GM12864 (cell line): Measurements from ENCODE around the gene SPATA6L.

Experiments
- DNase-seq: peaks from one replicate; pipeline ENCODE4 v3.0.0-alpha.2; 2011; ENCODE audit warnings: low read depth
- H3K4me3 ChIP-seq: 2 replicates; pipeline ENCODE4 v1.5.1; 2011; ENCODE audit warnings: mild to moderate bottlenecking, low read depth, low read length, control low read depth
- TF ChIP-seq, protein P1 (sequence below): IDR thresholded peaks from 2 replicates; pipeline ENCODE4 v1.5.1; 2011; ENCODE audit warnings: low read depth, mild to moderate bottlenecking, moderate library complexity, low read length, control low read depth, inconsistent platforms; ENCODE audit errors: missing control alignments

SPATA6L gene

DNA sequence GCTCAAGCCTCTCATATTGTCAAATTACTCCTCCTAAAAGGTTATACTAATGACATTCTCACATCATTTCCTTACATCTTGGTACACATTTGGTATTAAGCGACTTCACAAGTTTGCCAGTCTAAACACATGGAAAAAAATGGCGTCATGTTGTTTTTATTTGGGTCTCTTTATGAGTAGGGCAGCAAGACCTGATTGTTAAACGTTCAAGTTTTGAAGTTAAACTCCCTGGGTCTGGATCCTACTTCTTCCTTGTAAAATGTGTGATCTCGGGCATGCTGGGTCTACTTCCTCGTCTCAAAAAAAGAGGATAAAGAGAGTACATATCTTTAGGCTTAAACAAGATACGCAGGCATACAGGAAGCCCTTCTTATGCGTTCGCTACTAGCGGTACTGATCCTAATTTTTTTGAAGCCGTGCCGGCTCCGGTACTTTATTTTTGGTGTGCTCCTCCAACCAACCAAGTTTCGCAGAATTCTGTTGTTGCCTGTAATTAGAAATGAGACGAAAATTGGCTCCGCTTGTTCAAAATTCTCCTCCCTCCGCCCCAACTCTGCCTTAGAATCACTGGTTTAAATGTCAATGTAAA is 12.5 kb upstream of the SPATA6L start:
- no peak for DNase-seq
- H3K4me3 ChIP-seq, result peak overlapping the region; percentile 91
- TF ChIP-seq, protein P1, sequence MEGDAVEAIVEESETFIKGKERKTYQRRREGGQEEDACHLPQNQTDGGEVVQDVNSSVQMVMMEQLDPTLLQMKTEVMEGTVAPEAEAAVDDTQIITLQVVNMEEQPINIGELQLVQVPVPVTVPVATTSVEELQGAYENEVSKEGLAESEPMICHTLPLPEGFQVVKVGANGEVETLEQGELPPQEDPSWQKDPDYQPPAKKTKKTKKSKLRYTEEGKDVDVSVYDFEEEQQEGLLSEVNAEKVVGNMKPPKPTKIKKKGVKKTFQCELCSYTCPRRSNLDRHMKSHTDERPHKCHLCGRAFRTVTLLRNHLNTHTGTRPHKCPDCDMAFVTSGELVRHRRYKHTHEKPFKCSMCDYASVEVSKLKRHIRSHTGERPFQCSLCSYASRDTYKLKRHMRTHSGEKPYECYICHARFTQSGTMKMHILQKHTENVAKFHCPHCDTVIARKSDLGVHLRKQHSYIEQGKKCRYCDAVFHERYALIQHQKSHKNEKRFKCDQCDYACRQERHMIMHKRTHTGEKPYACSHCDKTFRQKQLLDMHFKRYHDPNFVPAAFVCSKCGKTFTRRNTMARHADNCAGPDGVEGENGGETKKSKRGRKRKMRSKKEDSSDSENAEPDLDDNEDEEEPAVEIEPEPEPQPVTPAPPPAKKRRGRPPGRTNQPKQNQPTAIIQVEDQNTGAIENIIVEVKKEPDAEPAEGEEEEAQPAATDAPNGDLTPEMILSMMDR, result no peak

DNA sequence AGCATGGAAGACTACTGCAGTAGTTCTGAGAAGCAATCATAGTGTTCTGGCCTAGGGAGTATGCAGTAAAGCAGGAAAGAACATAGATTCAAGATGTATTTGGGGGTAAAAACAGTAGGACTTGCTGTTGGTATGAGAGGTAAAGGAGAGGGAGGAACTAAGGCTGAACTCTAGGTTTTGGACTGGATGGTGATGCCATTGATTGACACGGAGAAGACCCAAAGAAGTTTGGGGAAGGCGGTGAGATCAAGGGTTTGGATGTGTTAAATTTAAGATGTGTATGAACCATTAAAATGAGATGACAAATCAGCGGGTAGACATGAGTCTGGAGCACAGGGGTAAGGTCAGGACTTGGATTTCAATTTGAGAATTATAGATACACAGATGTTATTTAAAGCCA is 11.1 kb upstream of the SPATA6L start:
- DNase-seq, result no peak
- H3K4me3 ChIP-seq, result no peak overlapping the region
- TF ChIP-seq, protein P1, result no peak

DNA sequence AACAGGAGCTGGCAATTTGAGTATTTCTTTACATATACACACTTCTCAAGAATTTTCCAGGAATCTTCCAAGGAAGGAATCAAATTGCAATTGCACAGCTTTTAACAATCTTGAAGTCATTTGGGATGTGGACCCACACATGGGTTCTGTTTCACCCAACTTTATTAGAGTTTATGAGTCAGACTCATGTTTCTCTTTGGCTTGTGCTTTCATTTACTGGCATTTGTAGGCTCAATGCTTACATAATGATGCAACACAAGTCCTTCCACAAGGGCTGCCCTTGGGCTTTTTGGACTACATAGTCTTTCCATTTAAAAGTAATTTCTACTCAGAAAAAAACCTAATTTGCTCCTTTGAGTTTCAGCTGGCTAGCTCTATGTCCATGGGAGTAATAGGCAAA is 8.5 kb upstream of the SPATA6L start:
- no peak overlapping the region for H3K4me3 ChIP-seq
- TF ChIP-seq, protein P1, result no peak
- DNase-seq, result no peak

DNA sequence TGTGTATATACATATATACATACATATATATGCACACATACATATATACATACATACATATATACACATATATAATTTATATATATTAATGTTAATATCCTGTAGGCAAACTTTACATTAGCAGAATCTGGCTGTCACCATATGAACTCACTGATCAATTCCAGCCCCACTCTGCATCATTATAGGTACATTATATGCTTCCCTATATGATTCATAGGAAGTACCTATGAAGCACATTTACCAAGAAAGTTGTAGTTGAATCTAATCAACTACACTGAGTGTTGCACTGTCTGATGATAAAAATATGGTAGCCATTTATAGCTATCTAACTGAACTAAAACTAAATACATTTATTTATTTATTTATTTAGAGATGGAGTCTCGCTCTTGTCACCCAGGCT is 5.5 kb upstream of the SPATA6L start:
- DNase-seq, result no peak
- TF ChIP-seq, protein P1, result no peak
- no peak overlapping the region for H3K4me3 ChIP-seq

DNA sequence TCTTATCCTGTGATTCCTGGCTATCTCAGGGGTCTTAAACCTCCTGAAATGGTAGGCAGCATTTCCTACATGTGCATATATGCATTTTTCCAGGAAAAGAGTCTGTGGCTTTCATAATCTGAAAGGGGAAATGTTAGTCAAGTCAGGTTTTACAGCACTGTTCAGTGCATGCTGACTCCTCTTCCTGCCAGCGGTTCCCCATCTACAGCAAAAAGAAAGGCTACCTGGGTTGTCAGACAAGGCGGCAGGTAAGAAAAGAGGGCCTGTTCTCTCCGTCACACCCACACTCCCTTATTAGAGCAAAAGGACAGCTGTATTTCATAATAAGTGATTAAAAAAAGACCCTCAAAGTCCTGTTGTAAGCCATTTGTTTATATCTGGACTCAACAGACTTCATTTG is 4.3 kb upstream of the SPATA6L start:
- no peak for DNase-seq
- H3K4me3 ChIP-seq, result no peak overlapping the region
- TF ChIP-seq, protein P1, result no peak

DNA sequence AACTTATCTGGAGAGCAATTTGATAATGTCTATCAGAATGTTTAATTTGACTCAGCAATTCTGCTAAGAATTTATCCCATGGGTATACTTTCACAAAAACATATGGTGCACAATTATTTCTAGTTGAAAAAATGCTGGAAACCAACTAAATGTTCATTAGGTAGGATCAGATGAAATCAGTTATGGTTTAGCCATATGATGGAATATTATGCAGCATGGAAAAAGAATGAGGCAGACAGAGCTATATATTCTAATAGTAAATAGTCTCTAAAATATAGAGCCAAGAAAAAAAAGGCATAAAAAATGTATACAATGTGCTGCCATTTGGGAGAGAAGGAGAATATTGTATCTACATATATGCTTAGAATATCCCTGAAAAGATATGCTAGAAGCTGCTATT is 3.6 kb upstream of the SPATA6L start:
- no peak for DNase-seq
- no peak overlapping the region for H3K4me3 ChIP-seq
- TF ChIP-seq, protein P1, result no peak

DNA sequence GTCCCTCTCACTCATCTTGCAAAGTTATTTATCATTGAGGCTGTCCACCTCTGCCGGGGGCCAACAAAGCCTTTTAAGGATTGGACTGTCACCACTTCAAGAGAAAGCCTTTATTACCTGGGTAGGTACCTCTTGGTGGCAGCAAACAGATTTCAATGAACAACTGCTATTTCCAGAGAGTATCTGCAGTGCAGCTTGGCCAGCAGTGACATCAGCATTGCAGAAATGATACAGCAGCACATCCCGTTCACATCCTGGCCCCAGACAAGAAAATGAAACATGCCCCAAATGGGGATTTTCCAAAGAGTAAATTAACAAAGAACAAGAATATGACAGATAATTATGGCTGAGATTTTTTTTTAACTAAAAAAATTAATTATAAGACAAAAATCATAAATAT is 2.3 kb upstream of the SPATA6L start:
- no peak for DNase-seq
- no peak overlapping the region for H3K4me3 ChIP-seq
- TF ChIP-seq, protein P1, result no peak
